SU-DHL-6 (cell line): ENCODE data around the gene HDGFL2.

Source experiments
- H2AFZ ChIP-seq: fragments of 200-600 bp; sonication (generic); 2 replicates; pipeline ENCODE4 v1.6.1; 2014; ENCODE audit warnings: low read depth, mild to moderate bottlenecking, moderate library complexity, mixed read lengths, antibody characterized with exemption, low read length; ENCODE audit not compliant: severe bottlenecking
- H3F3A ChIP-seq: fragments of 200-600 bp; shearing (Covaris generic); 2 replicates; pipeline ENCODE4 v1.6.0; 2016; ENCODE audit warnings: antibody characterized with exemption, mild to moderate bottlenecking; ENCODE audit not compliant: insufficient read depth
- H3K27ac ChIP-seq: fragments of 200-600 bp; sonication (generic); 2 replicates; pipeline ENCODE4 v1.5.1; 2016; ENCODE audit warnings: low read depth, mild to moderate bottlenecking, low read length, moderate library complexity, mixed read lengths
- H3K27me3 ChIP-seq: fragments of 200-600 bp; sonication (generic), shearing (Covaris generic); 2 replicates; pipeline ENCODE4 v1.6.0; 2014; ENCODE audit warnings: mild to moderate bottlenecking, low read length
- H3K36me3 ChIP-seq: fragments of 200-600 bp; sonication (generic); 2 replicates; pipeline ENCODE4 v1.6.1; 2014; ENCODE audit warnings: mild to moderate bottlenecking, low read length, mixed read lengths
- H3K4me2 ChIP-seq: fragments of 300-600, 200-600 bp; shearing (Covaris generic), sonication (generic); 2 replicates; pipeline ENCODE4 v1.6.0; 2014; ENCODE audit warnings: low read length, low read depth, mild to moderate bottlenecking; ENCODE audit not compliant: poor library complexity, severe bottlenecking
- H3K4me3 ChIP-seq: fragments of 200-600 bp; sonication (generic); 2 replicates; pipeline ENCODE4 v1.5.1; 2014; ENCODE audit warnings: antibody characterized with exemption, low read length, mild to moderate bottlenecking, mixed read lengths; ENCODE audit not compliant: insufficient read depth, poor library complexity, severe bottlenecking
- H3K79me2 ChIP-seq: fragments of 200-600 bp; sonication (generic); 2 replicates; pipeline ENCODE4 v1.6.1; 2014; ENCODE audit warnings: mild to moderate bottlenecking, low read length, moderate library complexity; ENCODE audit not compliant: insufficient read depth
- H3K9ac ChIP-seq: fragments of 200-600 bp; sonication (generic); 2 replicates; pipeline ENCODE4 v1.7.0; 2014; ENCODE audit warnings: mild to moderate bottlenecking, low read length
- H3K9me2 ChIP-seq: fragments of 200-600 bp; sonication (generic); replicated peaks from 2 replicates; pipeline ENCODE4 v1.6.1; 2014; ENCODE audit warnings: low read length; ENCODE audit not compliant: insufficient read depth
- H3K9me3 ChIP-seq: fragments of 200-600 bp; sonication (generic); 2 replicates; pipeline ENCODE4 v1.6.1; 2014; ENCODE audit warnings: low read length, mixed read lengths; ENCODE audit not compliant: insufficient read depth
- H4K20me1 ChIP-seq: fragments of 200-600 bp; sonication (generic); 2 replicates; pipeline ENCODE4 v1.6.1; 2014; ENCODE audit warnings: low read depth, mild to moderate bottlenecking, antibody characterized with exemption, low read length, moderate library complexity, mixed read lengths
- EZH2phosphoT487 ChIP-seq: fragments of 200-600 bp; sonication (generic), shearing (Covaris generic); conservative IDR thresholded peaks from 2 replicates; pipeline ENCODE4 v1.6.1; 2018; ENCODE audit warnings: mild to moderate bottlenecking, antibody characterized with exemption, low read length, moderate library complexity, mixed read lengths
- TF ChIP-seq, protein P1 (sequence below): fragments of 200-600 bp; sonication (generic); IDR thresholded peaks from one replicate; pipeline ENCODE4 v1.5.1; 2017; ENCODE audit warnings: antibody characterized with exemption, mild to moderate bottlenecking, low read length, moderate library complexity; ENCODE audit not compliant: insufficient read depth, poor library complexity, severe bottlenecking

The HDGFL2 gene

DNA sequence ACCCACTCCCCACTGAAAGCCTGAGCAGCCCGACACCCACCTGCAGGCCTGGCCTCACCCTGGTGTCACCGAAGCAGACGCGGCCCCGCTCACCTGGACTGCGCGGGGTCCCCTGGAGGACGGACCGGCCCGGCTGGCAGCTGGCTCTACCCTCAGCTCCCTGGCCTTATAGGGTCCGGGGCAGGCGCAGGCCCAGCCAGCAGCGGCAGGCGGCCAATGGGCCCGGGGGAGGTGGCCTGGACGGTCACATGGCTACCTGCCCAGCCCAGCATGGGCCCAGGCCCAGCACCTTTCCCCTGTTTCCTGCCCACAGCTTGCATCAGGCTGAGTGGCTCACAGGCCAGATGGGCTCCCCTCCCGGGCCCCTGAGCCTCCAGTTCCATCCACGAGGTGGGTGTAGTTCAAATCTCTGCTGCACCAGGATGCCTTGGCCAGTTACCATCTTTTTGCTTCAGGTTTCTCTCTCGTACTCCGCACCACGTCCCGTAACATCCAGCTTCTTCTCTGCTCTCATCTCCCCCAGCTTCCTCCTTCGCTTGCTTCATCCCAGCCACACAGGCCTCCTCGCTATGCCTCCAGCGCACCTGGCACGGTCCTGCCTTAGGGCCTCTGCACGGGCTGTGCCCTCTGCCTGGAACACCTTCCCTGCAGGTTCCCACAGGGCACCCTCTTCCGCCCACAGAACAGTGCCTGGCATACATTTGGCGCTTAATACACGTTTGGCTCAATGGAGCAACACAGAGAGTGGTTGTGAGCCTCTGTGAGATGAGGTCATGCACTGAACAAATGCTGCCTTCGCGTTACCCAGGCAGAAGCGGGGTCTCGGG, 46.5 kb downstream of the HDGFL2 start, which contains the start of gene PLIN4:
Gene PLIN4 (minus strand): TSS at position 142 of the 827 bp plus-strand sequence. CDS start 214 bp downstream, outside the sequence.
- Histone ChIP-seq H3K27ac (no peak within 1 kb of the TSS), H3K4me3 (no peak within 1 kb of the TSS), H3K4me2 (no peak within 1 kb of the TSS), H3K9me3 (no peaks in the 10 kb centered on the region), H4K20me1 (no peaks in the 10 kb centered on the region), H3F3A (no peaks in the 10 kb centered on the region), H3K9ac (no peak within 1 kb of the TSS), H3K27me3 (no peaks in the 10 kb centered on the region), H2AFZ (no peak within 1 kb of the TSS), H3K36me3 (no peaks in the 10 kb centered on the region), H3K9me2 (no peaks in the 10 kb centered on the region), H3K79me2 (no peaks in the 10 kb centered on the region)
- no peak for TF ChIP-seq EZH2phosphoT487
- TF ChIP-seq, protein P1, sequence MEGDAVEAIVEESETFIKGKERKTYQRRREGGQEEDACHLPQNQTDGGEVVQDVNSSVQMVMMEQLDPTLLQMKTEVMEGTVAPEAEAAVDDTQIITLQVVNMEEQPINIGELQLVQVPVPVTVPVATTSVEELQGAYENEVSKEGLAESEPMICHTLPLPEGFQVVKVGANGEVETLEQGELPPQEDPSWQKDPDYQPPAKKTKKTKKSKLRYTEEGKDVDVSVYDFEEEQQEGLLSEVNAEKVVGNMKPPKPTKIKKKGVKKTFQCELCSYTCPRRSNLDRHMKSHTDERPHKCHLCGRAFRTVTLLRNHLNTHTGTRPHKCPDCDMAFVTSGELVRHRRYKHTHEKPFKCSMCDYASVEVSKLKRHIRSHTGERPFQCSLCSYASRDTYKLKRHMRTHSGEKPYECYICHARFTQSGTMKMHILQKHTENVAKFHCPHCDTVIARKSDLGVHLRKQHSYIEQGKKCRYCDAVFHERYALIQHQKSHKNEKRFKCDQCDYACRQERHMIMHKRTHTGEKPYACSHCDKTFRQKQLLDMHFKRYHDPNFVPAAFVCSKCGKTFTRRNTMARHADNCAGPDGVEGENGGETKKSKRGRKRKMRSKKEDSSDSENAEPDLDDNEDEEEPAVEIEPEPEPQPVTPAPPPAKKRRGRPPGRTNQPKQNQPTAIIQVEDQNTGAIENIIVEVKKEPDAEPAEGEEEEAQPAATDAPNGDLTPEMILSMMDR: no peak

- H3K9me3 ChIP-seq: no peaks in the 10 kb centered on the region
- H3K4me2 ChIP-seq: no peak overlapping the region
- H3K79me2 ChIP-seq: no peaks in the 10 kb centered on the region
- H3K27me3 ChIP-seq: no peaks in the 10 kb centered on the region
- H3K4me3 ChIP-seq: no peak overlapping the region
- H4K20me1 ChIP-seq: no peaks in the 10 kb centered on the region
- no peak overlapping the region for H2AFZ ChIP-seq
- no peaks in the 10 kb centered on the region for H3F3A ChIP-seq
- no peaks in the 10 kb centered on the region for H3K9me2 ChIP-seq
- H3K9ac ChIP-seq: no peak overlapping the region
- TF ChIP-seq, protein P1: no peak
- TF ChIP-seq EZH2phosphoT487: no peak
- no peak overlapping the region for H3K27ac ChIP-seq
- no peaks in the 10 kb centered on the region for H3K36me3 ChIP-seq
Measured at GRCh38 chr19:4519172-4519496, 47.0 kb downstream of the HDGFL2 start.

DNA sequence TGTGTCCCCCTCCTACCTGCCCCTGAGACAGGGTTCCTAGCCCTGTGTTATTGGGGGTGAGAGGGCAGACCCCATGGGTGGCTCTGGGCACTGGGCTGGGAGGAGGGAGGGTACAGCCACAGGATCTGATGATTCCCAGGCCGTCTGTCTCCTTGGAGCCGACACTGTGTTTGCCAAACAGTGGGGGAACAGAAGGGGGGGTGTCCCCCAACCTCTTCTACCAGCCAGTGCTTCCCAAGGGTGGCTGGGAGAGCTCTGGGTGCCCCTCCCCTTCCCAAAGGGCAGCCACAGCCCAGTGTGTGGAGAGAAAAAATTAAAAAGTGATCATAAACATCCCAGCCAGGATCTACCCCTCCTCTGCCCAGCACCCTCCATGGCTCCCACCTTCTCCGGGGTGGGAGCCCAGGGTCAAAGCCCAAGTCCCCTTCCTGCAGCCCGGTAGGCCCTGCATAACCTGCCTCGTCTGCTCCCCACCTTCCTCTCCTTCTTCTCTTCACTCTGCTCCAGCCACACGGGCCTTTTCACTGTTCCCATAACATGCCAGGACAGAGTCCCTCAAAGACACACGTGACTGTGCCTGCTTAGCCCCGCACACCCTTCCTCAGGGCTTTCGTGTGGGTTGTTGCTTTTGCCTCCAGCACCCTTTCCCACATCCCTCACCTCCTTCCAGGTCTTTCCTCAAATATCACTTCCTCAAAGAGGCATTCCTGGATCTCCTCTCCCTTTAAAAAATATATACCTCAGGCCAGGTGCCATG, 47.6 kb downstream of the HDGFL2 start:
- no peaks in the 10 kb centered on the region for H3K27me3 ChIP-seq
- H3F3A ChIP-seq: no peaks in the 10 kb centered on the region
- H3K9me3 ChIP-seq: no peaks in the 10 kb centered on the region
- no peak overlapping the region for H3K4me2 ChIP-seq
- no peaks in the 10 kb centered on the region for H3K9me2 ChIP-seq
- H3K27ac ChIP-seq: no peak overlapping the region
- H2AFZ ChIP-seq: no peak overlapping the region
- no peak overlapping the region for H3K4me3 ChIP-seq
- TF ChIP-seq EZH2phosphoT487: no peak
- TF ChIP-seq, protein P1: no peak
- no peaks in the 10 kb centered on the region for H4K20me1 ChIP-seq
- H3K79me2 ChIP-seq: no peaks in the 10 kb centered on the region
- H3K36me3 ChIP-seq: no peaks in the 10 kb centered on the region
- H3K9ac ChIP-seq: no peak overlapping the region
